GM19193 (cell line): ENCODE data around the gene TP53BP2.

ENCODE experiments used
- POLR2A ChIP-seq: IDR thresholded peaks from 4 replicates; pipeline ENCODE4 v1.6.1; 2011; ENCODE audit not compliant: insufficient read depth, insufficient read length; ENCODE audit errors: extremely low read depth

Gene TP53BP2

GRCh38 chr1:223859058-223859457 lies 13.3 kb upstream of the TP53BP2 start:
- TF ChIP-seq POLR2A, result no peak

- TF ChIP-seq POLR2A, result no peak
Observed at GRCh38 chr1:223856386-223856785, 10.6 kb upstream of the TP53BP2 start.

GRCh38 chr1:223853748-223854147 lies 8.0 kb upstream of the TP53BP2 start:
- TF ChIP-seq POLR2A, result no peak

- no peak for TF ChIP-seq POLR2A
Observed at GRCh38 chr1:223853275-223853674, 7.5 kb upstream of the TP53BP2 start.

DNA sequence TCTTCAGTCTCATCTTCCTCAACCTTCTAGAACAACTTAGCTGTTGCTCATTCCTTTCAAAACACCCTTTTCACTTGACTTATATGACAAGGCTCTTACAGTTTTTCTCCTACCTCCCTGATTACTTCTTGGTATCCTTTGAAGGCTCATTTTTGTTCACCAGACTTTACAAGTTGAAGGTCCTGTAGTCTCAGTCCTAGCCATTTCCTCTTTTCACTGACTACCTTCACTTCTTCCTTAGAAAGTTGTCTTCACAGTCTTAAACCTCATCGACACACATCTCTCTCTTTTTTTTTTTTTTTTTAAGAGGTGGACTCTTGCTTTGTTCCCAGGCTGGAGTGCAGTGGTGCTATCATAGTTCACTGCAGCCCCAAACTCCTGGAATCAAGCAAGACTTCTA lies 6.6 kb upstream of the TP53BP2 start:
- no peak for TF ChIP-seq POLR2A

DNA sequence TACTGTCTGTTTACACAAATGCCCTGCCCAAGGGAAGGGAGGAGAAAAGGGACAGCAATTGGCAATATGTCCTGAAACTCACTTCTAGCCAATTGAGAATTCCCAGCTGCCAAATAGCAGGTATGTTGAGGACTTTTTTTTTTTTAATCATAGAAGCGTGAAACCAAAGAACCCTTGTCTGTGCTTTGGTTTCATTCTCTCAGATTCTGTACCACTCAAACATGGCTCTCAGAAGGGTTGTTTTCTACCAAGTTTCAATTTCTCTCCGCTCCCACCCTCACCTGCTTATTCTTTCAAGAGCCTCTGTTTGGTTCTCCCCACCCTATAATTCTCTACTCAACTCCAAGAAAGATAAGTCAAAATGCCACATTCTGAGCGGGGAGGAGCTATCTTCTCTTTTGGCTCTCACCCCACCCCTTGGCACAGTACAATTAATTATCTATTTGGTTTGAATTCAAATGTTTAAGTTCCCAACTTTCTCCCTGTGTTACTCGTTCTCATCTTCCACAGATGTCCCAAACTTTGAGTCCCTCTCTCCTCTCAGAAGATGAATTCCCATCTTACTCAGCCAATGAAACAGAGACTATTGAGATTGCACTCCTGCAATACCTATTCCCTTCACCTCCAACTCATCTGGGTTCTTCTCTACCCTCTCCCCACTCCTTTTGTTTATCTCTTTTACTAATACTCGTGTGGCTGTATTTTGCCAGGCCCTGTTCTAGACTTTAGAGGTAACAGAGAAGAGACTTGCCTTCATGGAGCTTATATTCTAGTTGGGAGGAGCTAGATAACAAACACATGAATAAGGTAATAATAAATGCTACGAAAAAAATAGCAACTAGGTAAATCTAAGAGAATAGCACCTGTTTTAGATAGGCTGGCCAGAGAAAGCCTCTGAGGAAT lies 3.9 kb upstream of the TP53BP2 start:
- TF ChIP-seq POLR2A, result no peak

DNA sequence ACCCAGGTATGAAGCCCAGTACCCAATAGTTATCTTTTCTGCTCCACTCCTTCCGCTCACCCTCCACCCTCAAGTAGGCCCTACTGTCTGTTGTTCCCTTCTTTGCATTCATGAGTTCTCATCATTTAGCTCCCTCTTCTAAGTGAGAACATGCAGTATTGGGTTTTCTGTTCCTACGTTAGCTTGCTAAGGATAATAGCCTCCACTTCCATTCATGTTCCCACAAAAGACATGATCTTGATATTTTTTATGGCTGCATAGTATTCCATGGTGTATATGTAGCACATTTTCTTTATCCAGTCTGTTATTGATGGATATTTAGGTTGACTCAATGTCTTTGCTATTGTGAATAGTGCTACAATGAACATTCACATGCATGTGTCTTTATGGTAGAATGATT lies 2.8 kb upstream of the TP53BP2 start:
- TF ChIP-seq POLR2A, result no peak

DNA sequence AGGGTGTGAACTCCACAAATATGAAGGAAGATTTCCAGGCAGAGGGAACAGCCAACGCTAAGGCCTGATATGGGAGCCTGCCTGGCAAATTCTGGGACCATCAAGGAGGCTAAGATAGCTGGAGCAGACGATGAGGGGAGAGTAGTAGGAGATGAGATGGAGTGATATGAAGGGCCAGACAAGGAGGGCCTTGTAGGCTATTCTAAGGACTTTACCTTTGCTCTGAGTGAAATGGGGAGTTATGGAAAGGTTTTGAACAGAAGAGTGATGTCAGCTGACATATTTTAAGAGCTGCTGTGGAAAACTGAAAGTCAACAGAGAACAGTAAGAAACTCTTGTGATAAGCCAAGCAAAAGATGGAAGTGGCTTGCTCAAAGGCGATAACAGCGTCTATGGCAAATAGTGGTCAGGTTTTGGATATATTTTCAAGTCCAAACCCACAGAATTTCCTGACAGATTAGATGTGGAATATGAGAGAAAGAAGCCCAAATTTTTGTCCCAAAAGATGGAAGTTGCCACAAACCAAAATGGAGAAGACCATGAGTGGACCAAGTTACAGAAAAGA lies 2.1 kb upstream of the TP53BP2 start:
- no peak for TF ChIP-seq POLR2A

GRCh38 chr1:223845037-223845809 lies 524 bp downstream of the TP53BP2 start:
- no peak for TF ChIP-seq POLR2A

DNA sequence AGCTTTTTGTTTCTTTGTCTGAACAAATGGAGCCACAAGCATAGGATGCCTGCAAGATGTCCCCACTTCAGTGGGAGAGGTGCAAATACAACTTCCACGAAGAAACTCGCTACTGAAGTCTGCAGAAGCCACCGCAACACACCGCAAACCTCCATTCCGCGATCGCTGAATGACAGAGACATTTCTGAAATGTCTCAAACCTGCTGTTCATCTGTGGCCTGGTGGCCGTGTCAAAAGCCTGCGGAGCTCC lies 1.0 kb downstream of the TP53BP2 start:
- TF ChIP-seq POLR2A, result no peak

- TF ChIP-seq POLR2A, result no peak
Observed at GRCh38 chr1:223843934-223844786, 1.6 kb downstream of the TP53BP2 start.

- no peak for TF ChIP-seq POLR2A
Observed at GRCh38 chr1:223842784-223843183, 3.0 kb downstream of the TP53BP2 start.

DNA sequence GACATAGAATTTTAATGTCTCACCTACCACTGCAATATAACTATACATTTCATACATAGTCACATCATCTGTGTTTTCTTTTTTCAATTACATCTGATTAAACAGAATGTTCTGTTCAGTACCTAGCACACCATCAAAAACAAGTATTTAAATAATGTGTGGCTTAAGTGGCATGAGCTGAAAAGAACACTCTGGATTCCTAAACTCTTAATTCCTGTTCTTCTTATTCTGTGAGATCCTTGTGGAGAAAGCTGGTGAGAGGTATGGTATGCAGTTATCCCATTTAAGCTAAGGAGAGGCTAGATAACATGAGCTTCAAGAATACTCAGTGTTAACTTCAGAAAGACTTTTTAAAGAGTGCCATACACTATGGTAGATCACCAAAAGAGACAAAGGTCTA lies 5.5 kb downstream of the TP53BP2 start:
- TF ChIP-seq POLR2A, result no peak

- TF ChIP-seq POLR2A, result no peak
Observed at GRCh38 chr1:223838125-223838854, 7.5 kb downstream of the TP53BP2 start.
